ENCODE data around the gene ZNF618.
A peak's percentile ranks its signal among the peaks of the same experiment; 100 is the strongest.

The ZNF618 gene

GRCh38 chr9:114037249-114037648 is 161.1 kb downstream of the ZNF618 start:
- TF ChIP-seq CTCF (IDR thresholded peaks at IDR 0.05): no peak

- TF ChIP-seq CTCF (IDR thresholded peaks at IDR 0.05): no peak
These were observed 162.0 kb downstream of the ZNF618 start for GRCh38 chr9:114037961-114038723.

GRCh38 chr9:114038724-114039313 is 162.7 kb downstream of the ZNF618 start:
- TF ChIP-seq CTCF (IDR thresholded peaks at IDR 0.05): no peak

GRCh38 chr9:114039484-114039883 is 163.4 kb downstream of the ZNF618 start:
- no peak for TF ChIP-seq CTCF (IDR thresholded peaks at IDR 0.05)

- TF ChIP-seq CTCF (IDR thresholded peaks at IDR 0.05): no peak
These were observed 170.2 kb downstream of the ZNF618 start for GRCh38 chr9:114046237-114046755.

- TF ChIP-seq CTCF (IDR thresholded peaks at IDR 0.05): no peak
These were observed 170.8 kb downstream of the ZNF618 start for GRCh38 chr9:114046875-114047274.

- peak; percentile 19; the same call in 1 of the 2 replicates for TF ChIP-seq CTCF (IDR thresholded peaks at IDR 0.05)
These were observed 171.6 kb downstream of the ZNF618 start for GRCh38 chr9:114047717-114048116.

All from LNCAP (cell line).